LNCaP clone FGC (cell line): ENCODE measurements around the gene DNAJC11.

Source experiments
- DNase-seq: peaks from one replicate; pipeline ENCODE4 v3.0.0-alpha.2; 2011; ENCODE audit warnings: low read depth
- H3K4me3 ChIP-seq: 2 replicates; pipeline ENCODE4 v1.5.1; 2011; ENCODE audit warnings: mild to moderate bottlenecking, low read depth, low read length, control low read depth
- TF ChIP-seq, protein P1 (sequence below): IDR thresholded peaks from 2 replicates; pipeline ENCODE4 v1.5.1; 2012; ENCODE audit warnings: mild to moderate bottlenecking; ENCODE audit not compliant: control insufficient read depth, insufficient read depth; ENCODE audit errors: extremely low read depth

The DNAJC11 gene

DNA sequence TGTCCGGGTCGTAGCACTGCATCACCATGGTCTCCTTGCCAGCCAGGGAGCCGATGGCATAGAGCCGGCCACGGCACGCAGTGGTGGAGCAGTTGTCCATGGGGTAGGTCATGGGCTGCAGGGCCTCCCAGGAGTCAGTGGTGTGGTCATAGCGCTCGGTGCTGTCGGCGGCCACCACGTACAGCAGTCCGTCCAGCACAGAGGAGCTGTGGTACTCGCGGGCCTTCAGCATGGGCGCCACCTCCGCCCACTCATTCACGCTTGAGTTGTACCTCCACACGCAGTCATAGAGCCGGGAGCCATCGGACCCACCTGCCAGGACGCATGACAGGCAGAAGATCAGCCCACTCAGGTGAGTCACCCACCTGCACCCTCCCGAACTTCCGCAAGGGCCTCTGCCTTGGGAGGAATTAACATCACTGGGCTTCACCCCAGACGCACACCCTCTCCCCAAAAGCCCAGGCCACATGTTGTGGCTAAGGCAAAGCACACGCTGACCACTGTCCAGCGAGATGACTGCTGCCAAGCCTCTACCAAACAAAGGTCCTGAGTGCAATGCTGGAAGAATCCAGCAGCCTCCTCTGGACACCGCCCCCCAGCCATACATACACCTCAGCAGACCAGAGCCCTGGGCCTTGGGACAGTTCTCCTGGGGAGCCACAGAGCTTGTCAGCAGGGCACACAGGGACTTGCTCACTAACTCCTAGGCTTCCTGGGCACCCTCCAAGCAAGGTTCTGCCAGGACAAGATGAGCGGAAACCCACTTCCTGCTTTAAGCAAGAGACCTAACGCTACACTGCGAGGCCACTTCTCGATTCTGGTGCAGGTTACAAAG lies 102.3 kb downstream of the DNAJC11 start:
- DNase-seq, result no peak
- H3K4me3 ChIP-seq, result no peak overlapping the region

GRCh38 chr1:6597777-6598131 lies 103.9 kb downstream of the DNAJC11 start:
- TF ChIP-seq, protein P1, sequence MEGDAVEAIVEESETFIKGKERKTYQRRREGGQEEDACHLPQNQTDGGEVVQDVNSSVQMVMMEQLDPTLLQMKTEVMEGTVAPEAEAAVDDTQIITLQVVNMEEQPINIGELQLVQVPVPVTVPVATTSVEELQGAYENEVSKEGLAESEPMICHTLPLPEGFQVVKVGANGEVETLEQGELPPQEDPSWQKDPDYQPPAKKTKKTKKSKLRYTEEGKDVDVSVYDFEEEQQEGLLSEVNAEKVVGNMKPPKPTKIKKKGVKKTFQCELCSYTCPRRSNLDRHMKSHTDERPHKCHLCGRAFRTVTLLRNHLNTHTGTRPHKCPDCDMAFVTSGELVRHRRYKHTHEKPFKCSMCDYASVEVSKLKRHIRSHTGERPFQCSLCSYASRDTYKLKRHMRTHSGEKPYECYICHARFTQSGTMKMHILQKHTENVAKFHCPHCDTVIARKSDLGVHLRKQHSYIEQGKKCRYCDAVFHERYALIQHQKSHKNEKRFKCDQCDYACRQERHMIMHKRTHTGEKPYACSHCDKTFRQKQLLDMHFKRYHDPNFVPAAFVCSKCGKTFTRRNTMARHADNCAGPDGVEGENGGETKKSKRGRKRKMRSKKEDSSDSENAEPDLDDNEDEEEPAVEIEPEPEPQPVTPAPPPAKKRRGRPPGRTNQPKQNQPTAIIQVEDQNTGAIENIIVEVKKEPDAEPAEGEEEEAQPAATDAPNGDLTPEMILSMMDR, result no peak
- no peak for DNase-seq
- H3K4me3 ChIP-seq, result no peak overlapping the region

More for the DNA sequence above, 102.3 kb downstream of the DNAJC11 start:
- TF ChIP-seq, protein P1, result no peak

- H3K4me3 ChIP-seq, result no peak overlapping the region
- no peak for DNase-seq
- TF ChIP-seq, protein P1, result no peak
Observed at GRCh38 chr1:6596886-6597776, 104.5 kb downstream of the DNAJC11 start.

- no peak overlapping the region for H3K4me3 ChIP-seq
- DNase-seq, result no peak
- TF ChIP-seq, protein P1, result no peak
Observed at GRCh38 chr1:6596351-6596750, 105.3 kb downstream of the DNAJC11 start.

DNA sequence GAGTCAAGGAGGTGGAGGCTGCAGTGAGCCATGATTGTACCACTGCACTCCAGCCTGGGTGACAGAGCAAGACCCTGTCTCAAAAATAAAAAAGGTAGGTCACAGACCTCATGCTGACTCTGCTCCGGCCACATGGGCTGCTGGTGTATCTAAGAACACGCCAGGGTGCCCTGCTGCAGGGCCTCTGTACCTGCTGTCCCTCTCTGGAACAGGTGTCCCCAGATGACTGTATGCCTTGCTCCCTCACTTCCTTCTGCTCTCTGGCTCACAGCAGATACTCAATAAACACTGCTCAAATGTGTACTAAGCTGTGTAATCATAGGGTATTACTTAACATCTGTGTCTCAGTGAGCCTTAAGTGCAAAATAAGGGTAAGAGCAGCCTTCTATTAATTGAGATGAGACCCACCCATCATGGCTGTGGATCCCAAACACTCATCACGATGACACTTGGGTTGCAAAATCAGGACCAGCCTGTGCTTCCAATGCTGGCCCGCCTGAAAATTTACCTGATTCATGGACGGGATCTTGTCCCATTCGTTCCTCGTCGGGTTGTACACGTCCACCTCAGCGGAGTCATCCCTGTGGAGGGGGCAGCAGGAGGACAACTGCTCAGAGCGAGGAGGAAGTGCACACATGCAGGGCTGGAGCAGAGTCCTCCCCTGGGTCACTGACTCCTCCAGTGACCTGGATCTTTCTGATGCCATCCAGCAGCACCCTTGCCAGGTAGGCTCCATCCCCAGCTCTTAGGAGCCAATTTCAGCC lies 106.5 kb downstream of the DNAJC11 start:
- no peak overlapping the region for H3K4me3 ChIP-seq
- TF ChIP-seq, protein P1, result no peak
- no peak for DNase-seq

- TF ChIP-seq, protein P1, result no peak
- H3K4me3 ChIP-seq, result no peak overlapping the region
- DNase-seq, result no peak
Observed at GRCh38 chr1:6593810-6594209, 107.8 kb downstream of the DNAJC11 start.
